Measurements from ENCODE around the gene NEDD8.

The NEDD8 gene

GRCh38 chr14:24177041-24177825, 54.9 kb downstream of the NEDD8 start:
- no peak for DNase-seq

GRCh38 chr14:24176599-24176998, 55.6 kb downstream of the NEDD8 start:
- no peak for DNase-seq

- no peak for DNase-seq
Observed at GRCh38 chr14:24172871-24173281, 59.3 kb downstream of the NEDD8 start.

GRCh38 chr14:24172261-24172860, 59.8 kb downstream of the NEDD8 start:
- no peak for DNase-seq

GRCh38 chr14:24171422-24172260, 60.5 kb downstream of the NEDD8 start, which contains the start of gene REC8:
Gene REC8 (plus strand): TSS chr14:24172080. CDS start chr14:24172553, 473 bp downstream.
- DNase-seq, result peak; percentile 100

- DNase-seq, result no peak
Observed at GRCh38 chr14:24167469-24168114, 64.6 kb downstream of the NEDD8 start.
